ENCODE data around the gene MED13. TPM values are rescaled to one million over a fixed set of nuclear protein-coding genes. Genes with fewer than 3 reads are reported as not detected.

MED13 gene
- polyA plus RNA-seq, 1 of the 3 experiments (the other 2 are of a cell fraction): 6.3 TPM

DNA sequence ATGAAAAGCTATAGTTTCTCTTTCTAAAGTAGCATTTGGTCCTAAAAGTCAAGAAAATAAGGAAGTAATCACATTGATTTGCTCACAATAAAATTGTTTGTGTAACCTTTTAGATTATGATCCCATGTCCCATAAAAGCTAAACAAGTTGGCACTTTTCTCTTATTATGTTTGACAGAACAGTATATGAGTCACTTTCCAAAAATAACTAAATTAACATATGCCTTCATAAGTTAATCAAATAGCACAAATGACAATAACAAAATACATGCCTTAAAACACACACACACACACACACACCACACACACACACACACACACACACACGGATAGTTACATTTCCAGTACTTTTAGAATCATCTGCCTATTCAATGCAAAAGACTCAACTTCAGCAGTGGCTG, 2.8 kb downstream of the MED13 start:
- peaks cover 21 to 22% of the 10 kb centered on the region in 2 experiments; a peak in 3 of 4 replicates for H3K4me1 ChIP-seq (ENCODE audit: control insufficient read depth in 1 of 2, insufficient read depth in 2 of 2, low read depth in 1 of 2, low read length in 1 of 2)
- peak overlapping the region; percentile 78 for H3K4me2 ChIP-seq
- peaks cover 25% of the 10 kb centered on the region for H3F3A ChIP-seq (replicated peaks; ENCODE audit: insufficient read depth)
- no peak for TF ChIP-seq ELF1 (IDR thresholded peaks at IDR 0.05)
- no peak for TF ChIP-seq GABPA (IDR thresholded peaks at IDR 0.05; ENCODE audit: low read depth)
- TF ChIP-seq FOSL2 (IDR thresholded peaks at IDR 0.05; ENCODE audit: borderline replicate concordance, low read depth): 0 out of 2 replicates have a peak, but pooled peaks have one; percentile 5
- TF ChIP-seq SIN3A (IDR thresholded peaks at IDR 0.05; ENCODE audit: borderline replicate concordance, low read depth, low read length): 0 out of 2 replicates have a peak, but pooled peaks have one; percentile 19
- no peak for TF ChIP-seq TCF12 (IDR thresholded peaks at IDR 0.05)
- no peak for TF ChIP-seq EP300 (IDR thresholded peaks at IDR 0.05; ENCODE audit: borderline replicate concordance in 1 of 2, low read depth in 1 of 2, low read length in 1 of 2)
- peak; percentile 60 for TF ChIP-seq MEF2A (IDR thresholded peaks at IDR 0.05; ENCODE audit: borderline replicate concordance, low read depth)
- TF ChIP-seq FOXM1 (IDR thresholded peaks at IDR 0.05; ENCODE audit: low read depth): no peak
- no peak for TF ChIP-seq SMC3 (IDR thresholded peaks at IDR 0.05; ENCODE audit: low read depth, low read length)
- TF ChIP-seq, protein P1, sequence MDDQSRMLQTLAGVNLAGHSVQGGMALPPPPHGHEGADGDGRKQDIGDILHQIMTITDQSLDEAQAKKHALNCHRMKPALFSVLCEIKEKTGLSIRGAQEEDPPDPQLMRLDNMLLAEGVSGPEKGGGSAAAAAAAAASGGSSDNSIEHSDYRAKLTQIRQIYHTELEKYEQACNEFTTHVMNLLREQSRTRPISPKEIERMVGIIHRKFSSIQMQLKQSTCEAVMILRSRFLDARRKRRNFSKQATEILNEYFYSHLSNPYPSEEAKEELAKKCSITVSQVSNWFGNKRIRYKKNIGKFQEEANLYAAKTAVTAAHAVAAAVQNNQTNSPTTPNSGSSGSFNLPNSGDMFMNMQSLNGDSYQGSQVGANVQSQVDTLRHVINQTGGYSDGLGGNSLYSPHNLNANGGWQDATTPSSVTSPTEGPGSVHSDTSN (IDR thresholded peaks at IDR 0.05): peak; percentile 29; the same call in 1 of the 2 replicates
- H3K27me3 ChIP-seq (ENCODE audit: insufficient read depth): no peaks in the 10 kb centered on the region
- CTCF ChIA-PET: interaction anchor here (1.2 to 1.4 kb wide), 5 partner anchors 10 to 81 kb away, joined by 3 to 5 read pairs (median 3); no protein-coding TSS in a partner anchor
- H3K9me3 ChIP-seq: no peaks in the 10 kb centered on the region
- H3K4me3 ChIP-seq (ENCODE audit: low read depth in 2 of 2, low read length in 1 of 2): peak overlapping the region; percentile 81 to 95; a peak in 3 of 4 replicates
- 18% methylated on average over 1 of the region's 1 CpG for WGBS (ENCODE audit: low lambda C conversion rate)
- no peaks in the 10 kb centered on the region for H3K9me2 ChIP-seq
- peaks cover 75% of the 10 kb centered on the region for H4K20me1 ChIP-seq (ENCODE audit: insufficient read depth)
- POLR2A ChIA-PET: no interaction called here
- H3K9ac ChIP-seq: peak overlapping the region; percentile 76; the same call in 1 of the 2 replicates
- DNase-seq: no peak
- H3K79me2 ChIP-seq (ENCODE audit: insufficient read depth): peaks cover 83% of the 10 kb centered on the region
- H2AFZ ChIP-seq (ENCODE audit: low read depth): no peak overlapping the region
- H3K27ac ChIP-seq (ENCODE audit: low read depth in 2 of 2, low read length in 1 of 2): peak overlapping the region in 1 of 2 experiments; percentile 74; a peak in 2 of 4 replicates
- peaks cover 32 to 35% of the 10 kb centered on the region in 2 experiments for H3K36me3 ChIP-seq (replicated peaks in 1 of 2; ENCODE audit: control insufficient read depth in 1 of 2, insufficient read depth in 2 of 2, low read length in 1 of 2)

DNA sequence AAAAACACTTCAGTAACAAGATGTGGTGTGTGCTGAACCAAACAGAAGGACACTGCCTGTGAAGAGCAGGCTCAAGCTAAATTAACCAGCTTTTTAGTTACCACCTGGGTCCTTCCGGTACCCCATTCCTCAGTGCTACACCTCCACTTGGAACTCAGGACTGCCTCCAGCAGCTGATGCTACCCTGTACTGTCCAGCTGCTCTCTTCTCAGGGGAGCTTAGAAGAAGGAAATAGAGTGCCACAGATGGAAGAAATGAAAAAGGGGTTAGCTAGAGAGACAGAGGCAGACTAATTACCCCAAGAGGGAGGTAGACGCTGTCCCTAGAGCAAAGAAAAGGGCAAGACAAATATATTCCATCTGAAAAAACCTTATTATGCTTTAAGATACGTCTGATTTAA, 5.7 kb downstream of the MED13 start:
- Histone ChIP-seq H3K4me3 (ENCODE audit: low read depth in 2 of 2, low read length in 1 of 2) (no peak overlapping the region), H3K36me3 (replicated peaks in 1 of 2; ENCODE audit: control insufficient read depth in 1 of 2, insufficient read depth in 2 of 2, low read length in 1 of 2) (peaks cover 51 to 63% of the 10 kb centered on the region in 2 experiments), H3K27ac (ENCODE audit: low read depth in 2 of 2, low read length in 1 of 2) (no peak overlapping the region), H3K9me2 (no peaks in the 10 kb centered on the region), H4K20me1 (ENCODE audit: insufficient read depth) (peaks cover 99% of the 10 kb centered on the region), H3K79me2 (ENCODE audit: insufficient read depth) (peaks cover 100% of the 10 kb centered on the region), H3K9me3 (no peaks in the 10 kb centered on the region), H3F3A (replicated peaks; ENCODE audit: insufficient read depth) (peaks cover 19% of the 10 kb centered on the region), H3K27me3 (ENCODE audit: insufficient read depth) (no peaks in the 10 kb centered on the region), H3K4me1 (ENCODE audit: control insufficient read depth in 1 of 2, insufficient read depth in 2 of 2, low read depth in 1 of 2, low read length in 1 of 2) (peaks cover 21 to 22% of the 10 kb centered on the region in 2 experiments; a peak in 3 of 4 replicates), H2AFZ (ENCODE audit: low read depth) (no peak overlapping the region), H3K9ac (no peak overlapping the region), H3K4me2 (0 out of 2 replicates have a peak overlapping the region, but pooled peaks have one; percentile 27)
- WGBS (ENCODE audit: low lambda C conversion rate): 89% methylated on average over 3 of the region's 3 CpGs
- DNase-seq: no peak
- ChIA-PET POLR2A (no interaction called here), CTCF (interaction anchor here (1.0 to 1.4 kb wide), 4 partner anchors 21 to 647 kb away, joined by 3 to 4 read pairs (median 4); no protein-coding TSS in a partner anchor)
- no peak for TF ChIP-seq CHD2 (IDR thresholded peaks at IDR 0.05; ENCODE audit: low read length, partially characterized antibody)
- no peak for TF ChIP-seq RXRA (IDR thresholded peaks at IDR 0.05; ENCODE audit: borderline replicate concordance, low read depth)
- no peak for TF ChIP-seq MEF2A (IDR thresholded peaks at IDR 0.05; ENCODE audit: borderline replicate concordance, low read depth)
- TF ChIP-seq, protein P2, sequence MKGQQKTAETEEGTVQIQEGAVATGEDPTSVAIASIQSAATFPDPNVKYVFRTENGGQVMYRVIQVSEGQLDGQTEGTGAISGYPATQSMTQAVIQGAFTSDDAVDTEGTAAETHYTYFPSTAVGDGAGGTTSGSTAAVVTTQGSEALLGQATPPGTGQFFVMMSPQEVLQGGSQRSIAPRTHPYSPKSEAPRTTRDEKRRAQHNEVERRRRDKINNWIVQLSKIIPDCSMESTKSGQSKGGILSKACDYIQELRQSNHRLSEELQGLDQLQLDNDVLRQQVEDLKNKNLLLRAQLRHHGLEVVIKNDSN (IDR thresholded peaks at IDR 0.05; ENCODE audit: borderline replicate concordance, low read depth): no peak
- TF ChIP-seq TAF1 (IDR thresholded peaks at IDR 0.05; ENCODE audit: borderline replicate concordance, low read depth, low read length): no peak
- TF ChIP-seq, protein P3, sequence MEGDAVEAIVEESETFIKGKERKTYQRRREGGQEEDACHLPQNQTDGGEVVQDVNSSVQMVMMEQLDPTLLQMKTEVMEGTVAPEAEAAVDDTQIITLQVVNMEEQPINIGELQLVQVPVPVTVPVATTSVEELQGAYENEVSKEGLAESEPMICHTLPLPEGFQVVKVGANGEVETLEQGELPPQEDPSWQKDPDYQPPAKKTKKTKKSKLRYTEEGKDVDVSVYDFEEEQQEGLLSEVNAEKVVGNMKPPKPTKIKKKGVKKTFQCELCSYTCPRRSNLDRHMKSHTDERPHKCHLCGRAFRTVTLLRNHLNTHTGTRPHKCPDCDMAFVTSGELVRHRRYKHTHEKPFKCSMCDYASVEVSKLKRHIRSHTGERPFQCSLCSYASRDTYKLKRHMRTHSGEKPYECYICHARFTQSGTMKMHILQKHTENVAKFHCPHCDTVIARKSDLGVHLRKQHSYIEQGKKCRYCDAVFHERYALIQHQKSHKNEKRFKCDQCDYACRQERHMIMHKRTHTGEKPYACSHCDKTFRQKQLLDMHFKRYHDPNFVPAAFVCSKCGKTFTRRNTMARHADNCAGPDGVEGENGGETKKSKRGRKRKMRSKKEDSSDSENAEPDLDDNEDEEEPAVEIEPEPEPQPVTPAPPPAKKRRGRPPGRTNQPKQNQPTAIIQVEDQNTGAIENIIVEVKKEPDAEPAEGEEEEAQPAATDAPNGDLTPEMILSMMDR (IDR thresholded peaks at IDR 0.05): no peak
- TF ChIP-seq, protein P4, sequence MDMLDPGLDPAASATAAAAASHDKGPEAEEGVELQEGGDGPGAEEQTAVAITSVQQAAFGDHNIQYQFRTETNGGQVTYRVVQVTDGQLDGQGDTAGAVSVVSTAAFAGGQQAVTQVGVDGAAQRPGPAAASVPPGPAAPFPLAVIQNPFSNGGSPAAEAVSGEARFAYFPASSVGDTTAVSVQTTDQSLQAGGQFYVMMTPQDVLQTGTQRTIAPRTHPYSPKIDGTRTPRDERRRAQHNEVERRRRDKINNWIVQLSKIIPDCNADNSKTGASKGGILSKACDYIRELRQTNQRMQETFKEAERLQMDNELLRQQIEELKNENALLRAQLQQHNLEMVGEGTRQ (IDR thresholded peaks at IDR 0.05; ENCODE audit: borderline replicate concordance, low read depth, low read length): no peak
- TF ChIP-seq, protein P5, sequence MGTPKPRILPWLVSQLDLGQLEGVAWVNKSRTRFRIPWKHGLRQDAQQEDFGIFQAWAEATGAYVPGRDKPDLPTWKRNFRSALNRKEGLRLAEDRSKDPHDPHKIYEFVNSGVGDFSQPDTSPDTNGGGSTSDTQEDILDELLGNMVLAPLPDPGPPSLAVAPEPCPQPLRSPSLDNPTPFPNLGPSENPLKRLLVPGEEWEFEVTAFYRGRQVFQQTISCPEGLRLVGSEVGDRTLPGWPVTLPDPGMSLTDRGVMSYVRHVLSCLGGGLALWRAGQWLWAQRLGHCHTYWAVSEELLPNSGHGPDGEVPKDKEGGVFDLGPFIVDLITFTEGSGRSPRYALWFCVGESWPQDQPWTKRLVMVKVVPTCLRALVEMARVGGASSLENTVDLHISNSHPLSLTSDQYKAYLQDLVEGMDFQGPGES (IDR thresholded peaks at IDR 0.05; ENCODE audit: low read depth, low read length): no peak
- TF ChIP-seq NRF1 (IDR thresholded peaks at IDR 0.05; ENCODE audit: low read depth, low read length): no peak
- no peak for TF ChIP-seq FOSL2 (IDR thresholded peaks at IDR 0.05; ENCODE audit: borderline replicate concordance, low read depth)
- TF ChIP-seq TEAD4 (IDR thresholded peaks at IDR 0.05; ENCODE audit: borderline replicate concordance, insufficient read depth): no peak

Data from SK-N-SH (cell line).